SK-N-SH treated with all-trans-retinoic acid at 6 μM for 48 hours (cell line): ENCODE measurements around the gene ARHGEF4.
A peak's percentile ranks its signal among the peaks of the same experiment; 100 is the strongest.

Experiments
- ATAC-seq: fragments of 200-7000 bp; cut with Tn5 transposase; 3 replicates; pipeline ENCODE4 v1.9.1; 2020; ENCODE audit warnings: mild to moderate bottlenecking, moderate library complexity
- ARNTL ChIP-seq: fragments of 450-650 bp; formaldehyde crosslinking; IDR thresholded peaks from 2 replicates; pipeline ENCODE4 v1.5.0; 2020; ENCODE audit warnings: low read depth, mild to moderate bottlenecking, moderate library complexity, borderline replicate concordance
- BACH2 ChIP-seq: fragments of 250-450 bp; sonication (Bioruptor Pico); IDR thresholded peaks from 2 replicates; pipeline ENCODE4 v1.9.0; 2021; ENCODE audit warnings: mild to moderate bottlenecking, borderline replicate concordance
- CSDC2 ChIP-seq: fragments of 250-450 bp; sonication (Bioruptor Pico); IDR thresholded peaks from 2 replicates; pipeline ENCODE4 v1.5.0; 2020; ENCODE audit warnings: mild to moderate bottlenecking, moderate library complexity
- ESRRG ChIP-seq: fragments of 250-450 bp; sonication (Bioruptor Pico); IDR thresholded peaks from 2 replicates; pipeline ENCODE4 v1.6.1; 2021; ENCODE audit warnings: mild to moderate bottlenecking
- GLIS3 ChIP-seq: fragments of 250-450 bp; sonication (Bioruptor Pico); IDR thresholded peaks from 2 replicates; pipeline ENCODE4 v1.5.0; 2020; ENCODE audit warnings: mild to moderate bottlenecking, moderate library complexity
- ISL1 ChIP-seq: fragments of 250-450 bp; sonication (Bioruptor Pico); IDR thresholded peaks from 2 replicates; pipeline ENCODE4 v2.1.2; 2022; ENCODE audit warnings: mild to moderate bottlenecking, moderate library complexity
- OSR1 ChIP-seq: fragments of 250-450 bp; sonication (Bioruptor Pico); IDR thresholded peaks from 2 replicates; pipeline ENCODE4 v1.8.0; 2022; ENCODE audit warnings: moderate library complexity, mild to moderate bottlenecking, inconsistent platforms
- PPARA ChIP-seq: fragments of 250-450 bp; sonication (Bioruptor Pico); IDR thresholded peaks from 2 replicates; pipeline ENCODE4 v1.5.0; 2020; ENCODE audit warnings: mild to moderate bottlenecking, borderline replicate concordance
- RARB ChIP-seq: fragments of 250-450 bp; sonication (Bioruptor Pico); IDR thresholded peaks from 2 replicates; pipeline ENCODE4 v1.8.0; 2021; ENCODE audit warnings: mild to moderate bottlenecking, moderate library complexity
- SNAI2 ChIP-seq: fragments of 250-450 bp; sonication (Bioruptor Pico); IDR thresholded peaks from 2 replicates; pipeline ENCODE4 v1.5.0; 2020; ENCODE audit warnings: mild to moderate bottlenecking, moderate library complexity
- TCF4 ChIP-seq: fragments of 250-450 bp; sonication (Bioruptor Pico); IDR thresholded peaks from 2 replicates; pipeline ENCODE4 v1.8.0; 2021; ENCODE audit warnings: mild to moderate bottlenecking, moderate library complexity, borderline replicate concordance
- TOX ChIP-seq: fragments of 250-450 bp; sonication (Bioruptor Pico); IDR thresholded peaks from 2 replicates; pipeline ENCODE4 v1.8.0; 2021; ENCODE audit warnings: mild to moderate bottlenecking, moderate library complexity, borderline replicate concordance
- ZC3H10 ChIP-seq: fragments of 250-450 bp; sonication (Bioruptor Pico); IDR thresholded peaks from 2 replicates; pipeline ENCODE4 v1.5.1; 2021; ENCODE audit warnings: mild to moderate bottlenecking, moderate library complexity
- ZFP3 ChIP-seq: fragments of 250-450 bp; sonication (Bioruptor Pico); IDR thresholded peaks from 2 replicates; pipeline ENCODE4 v1.5.0; 2020; ENCODE audit warnings: mild to moderate bottlenecking, moderate library complexity
- ZFP30 ChIP-seq: fragments of 450-650 bp; formaldehyde crosslinking; IDR thresholded peaks from 2 replicates; pipeline ENCODE4 v1.5.0; 2022; ENCODE audit warnings: mild to moderate bottlenecking, moderate library complexity
- ZNF565 ChIP-seq: fragments of 450-650 bp; formaldehyde crosslinking; conservative IDR thresholded peaks from 2 replicates; pipeline ENCODE4 v1.5.0; 2020; ENCODE audit warnings: low read depth, mild to moderate bottlenecking, moderate library complexity
- ZNF70 ChIP-seq: fragments of 450-650 bp; formaldehyde crosslinking; IDR thresholded peaks from 2 replicates; pipeline ENCODE4 v1.5.0; 2020; ENCODE audit warnings: mild to moderate bottlenecking, moderate library complexity
- ZNF8 ChIP-seq: fragments of 450-650 bp; formaldehyde crosslinking; IDR thresholded peaks from 2 replicates; pipeline ENCODE4 v1.5.0; 2020; ENCODE audit warnings: mild to moderate bottlenecking, moderate library complexity
- TF ChIP-seq, protein P1 (sequence below): fragments of 250-450 bp; sonication (Bioruptor Pico); IDR thresholded peaks from 2 replicates; pipeline ENCODE4 v1.5.1; 2020; ENCODE audit warnings: low read depth, mild to moderate bottlenecking, moderate library complexity
- TF ChIP-seq, protein P2 (sequence below): fragments of 250-450 bp; sonication (Bioruptor Pico); IDR thresholded peaks from 2 replicates; pipeline ENCODE4 v1.5.0; 2020; ENCODE audit warnings: mild to moderate bottlenecking, moderate library complexity
- TF ChIP-seq, protein P3 (sequence below): fragments of 250-450 bp; sonication (Bioruptor Pico); IDR thresholded peaks from 2 replicates; pipeline ENCODE4 v1.8.0; 2020; ENCODE audit warnings: mild to moderate bottlenecking, moderate library complexity, borderline replicate concordance

ARHGEF4 gene

DNA sequence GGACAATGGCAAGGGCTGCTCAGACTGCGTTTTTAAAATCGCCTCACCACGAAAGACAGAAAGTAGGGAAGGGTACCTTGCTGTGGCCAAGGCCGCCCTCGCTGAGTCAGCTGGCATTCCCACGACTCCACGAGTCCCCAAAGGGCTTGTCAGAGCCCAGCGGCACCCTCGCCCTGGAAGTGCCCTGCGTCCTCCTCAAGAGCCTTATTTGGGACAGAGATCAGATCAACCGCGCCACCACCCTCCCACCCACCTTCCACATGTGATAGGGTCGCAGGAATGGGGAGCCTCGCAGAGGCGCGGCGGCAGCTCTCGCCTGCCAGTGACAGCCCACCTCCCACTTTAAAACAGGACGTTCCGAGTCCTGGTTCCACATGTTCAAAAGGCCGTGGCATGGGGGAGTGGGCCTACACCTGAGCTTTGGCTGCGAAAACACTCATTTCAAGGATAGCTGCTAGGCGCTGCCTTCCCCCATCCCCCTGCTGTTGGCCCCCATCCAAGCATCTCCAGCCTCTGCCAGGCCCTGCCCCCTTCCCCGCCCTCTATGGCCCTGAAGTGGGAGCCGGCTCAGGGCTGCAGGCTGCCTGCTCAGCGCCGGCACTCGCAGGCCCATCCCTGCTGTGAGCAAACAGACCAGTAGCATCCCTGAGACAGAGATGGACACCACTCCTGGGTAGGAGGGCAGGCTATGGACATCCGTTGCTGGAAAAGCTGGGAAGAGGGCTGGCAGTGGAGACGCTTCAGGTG lies 38.1 kb upstream of the ARHGEF4 start:
- peak; percentile 7; the same call in 1 of the 3 replicates for ATAC-seq
- TF ChIP-seq TCF4 (CRISPR knock-in tag) = no peak
- 0 out of 2 replicates have a peak, but pooled peaks have one; percentile 20 for TF ChIP-seq ZNF70 (CRISPR knock-in tag)

DNA sequence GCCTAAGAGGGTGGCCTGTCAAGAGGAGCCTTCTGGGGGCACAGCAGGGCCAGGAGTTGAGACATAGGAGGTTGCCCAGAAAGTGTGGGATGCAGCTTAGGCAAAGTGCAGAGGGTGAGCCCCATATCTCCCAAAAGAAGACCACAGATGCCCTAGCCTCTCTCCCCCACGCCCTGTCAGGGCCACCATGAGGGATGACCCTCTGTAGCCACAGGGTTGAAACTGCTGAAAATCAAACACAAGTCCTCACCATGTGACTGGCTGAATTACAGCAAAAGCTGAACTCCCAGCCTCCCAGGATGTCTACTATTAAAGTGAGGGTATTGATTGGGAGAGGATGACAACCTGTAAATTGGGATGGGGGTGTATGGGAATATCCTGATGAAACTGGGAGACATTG lies 37.4 kb upstream of the ARHGEF4 start:
- ATAC-seq = no peak
- TF ChIP-seq ZNF565 (CRISPR knock-in tag) (no peak), SNAI2 (CRISPR knock-in tag) (no peak), PPARA (CRISPR knock-in tag) (no peak), ESRRG (CRISPR knock-in tag) (no peak), ZFP3 (CRISPR knock-in tag) (no peak), ZC3H10 (no peak), ISL1 (CRISPR knock-in tag) (no peak), CSDC2 (no peak), OSR1 (CRISPR knock-in tag) (no peak), ARNTL (CRISPR knock-in tag) (no peak), TOX (CRISPR knock-in tag) (no peak), BACH2 (CRISPR knock-in tag) (no peak), GLIS3 (CRISPR knock-in tag) (no peak), RARB (no peak), ZNF70 (CRISPR knock-in tag) (no peak), TCF4 (CRISPR knock-in tag) (no peak), ZNF8 (CRISPR knock-in tag) (no peak)
- TF ChIP-seq, protein P1, sequence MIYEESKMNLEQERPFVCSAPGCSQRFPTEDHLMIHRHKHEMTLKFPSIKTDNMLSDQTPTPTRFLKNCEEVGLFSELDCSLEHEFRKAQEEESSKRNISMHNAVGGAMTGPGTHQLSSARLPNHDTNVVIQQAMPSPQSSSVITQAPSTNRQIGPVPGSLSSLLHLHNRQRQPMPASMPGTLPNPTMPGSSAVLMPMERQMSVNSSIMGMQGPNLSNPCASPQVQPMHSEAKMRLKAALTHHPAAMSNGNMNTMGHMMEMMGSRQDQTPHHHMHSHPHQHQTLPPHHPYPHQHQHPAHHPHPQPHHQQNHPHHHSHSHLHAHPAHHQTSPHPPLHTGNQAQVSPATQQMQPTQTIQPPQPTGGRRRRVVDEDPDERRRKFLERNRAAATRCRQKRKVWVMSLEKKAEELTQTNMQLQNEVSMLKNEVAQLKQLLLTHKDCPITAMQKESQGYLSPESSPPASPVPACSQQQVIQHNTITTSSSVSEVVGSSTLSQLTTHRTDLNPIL (CRISPR knock-in tag) = no peak
- TF ChIP-seq, protein P2, sequence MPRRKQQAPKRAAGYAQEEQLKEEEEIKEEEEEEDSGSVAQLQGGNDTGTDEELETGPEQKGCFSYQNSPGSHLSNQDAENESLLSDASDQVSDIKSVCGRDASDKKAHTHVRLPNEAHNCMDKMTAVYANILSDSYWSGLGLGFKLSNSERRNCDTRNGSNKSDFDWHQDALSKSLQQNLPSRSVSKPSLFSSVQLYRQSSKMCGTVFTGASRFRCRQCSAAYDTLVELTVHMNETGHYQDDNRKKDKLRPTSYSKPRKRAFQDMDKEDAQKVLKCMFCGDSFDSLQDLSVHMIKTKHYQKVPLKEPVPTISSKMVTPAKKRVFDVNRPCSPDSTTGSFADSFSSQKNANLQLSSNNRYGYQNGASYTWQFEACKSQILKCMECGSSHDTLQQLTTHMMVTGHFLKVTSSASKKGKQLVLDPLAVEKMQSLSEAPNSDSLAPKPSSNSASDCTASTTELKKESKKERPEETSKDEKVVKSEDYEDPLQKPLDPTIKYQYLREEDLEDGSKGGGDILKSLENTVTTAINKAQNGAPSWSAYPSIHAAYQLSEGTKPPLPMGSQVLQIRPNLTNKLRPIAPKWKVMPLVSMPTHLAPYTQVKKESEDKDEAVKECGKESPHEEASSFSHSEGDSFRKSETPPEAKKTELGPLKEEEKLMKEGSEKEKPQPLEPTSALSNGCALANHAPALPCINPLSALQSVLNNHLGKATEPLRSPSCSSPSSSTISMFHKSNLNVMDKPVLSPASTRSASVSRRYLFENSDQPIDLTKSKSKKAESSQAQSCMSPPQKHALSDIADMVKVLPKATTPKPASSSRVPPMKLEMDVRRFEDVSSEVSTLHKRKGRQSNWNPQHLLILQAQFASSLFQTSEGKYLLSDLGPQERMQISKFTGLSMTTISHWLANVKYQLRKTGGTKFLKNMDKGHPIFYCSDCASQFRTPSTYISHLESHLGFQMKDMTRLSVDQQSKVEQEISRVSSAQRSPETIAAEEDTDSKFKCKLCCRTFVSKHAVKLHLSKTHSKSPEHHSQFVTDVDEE = no peak
- TF ChIP-seq, protein P3, sequence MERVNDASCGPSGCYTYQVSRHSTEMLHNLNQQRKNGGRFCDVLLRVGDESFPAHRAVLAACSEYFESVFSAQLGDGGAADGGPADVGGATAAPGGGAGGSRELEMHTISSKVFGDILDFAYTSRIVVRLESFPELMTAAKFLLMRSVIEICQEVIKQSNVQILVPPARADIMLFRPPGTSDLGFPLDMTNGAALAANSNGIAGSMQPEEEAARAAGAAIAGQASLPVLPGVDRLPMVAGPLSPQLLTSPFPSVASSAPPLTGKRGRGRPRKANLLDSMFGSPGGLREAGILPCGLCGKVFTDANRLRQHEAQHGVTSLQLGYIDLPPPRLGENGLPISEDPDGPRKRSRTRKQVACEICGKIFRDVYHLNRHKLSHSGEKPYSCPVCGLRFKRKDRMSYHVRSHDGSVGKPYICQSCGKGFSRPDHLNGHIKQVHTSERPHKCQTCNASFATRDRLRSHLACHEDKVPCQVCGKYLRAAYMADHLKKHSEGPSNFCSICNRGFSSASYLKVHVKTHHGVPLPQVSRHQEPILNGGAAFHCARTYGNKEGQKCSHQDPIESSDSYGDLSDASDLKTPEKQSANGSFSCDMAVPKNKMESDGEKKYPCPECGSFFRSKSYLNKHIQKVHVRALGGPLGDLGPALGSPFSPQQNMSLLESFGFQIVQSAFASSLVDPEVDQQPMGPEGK (CRISPR knock-in tag) = no peak

DNA sequence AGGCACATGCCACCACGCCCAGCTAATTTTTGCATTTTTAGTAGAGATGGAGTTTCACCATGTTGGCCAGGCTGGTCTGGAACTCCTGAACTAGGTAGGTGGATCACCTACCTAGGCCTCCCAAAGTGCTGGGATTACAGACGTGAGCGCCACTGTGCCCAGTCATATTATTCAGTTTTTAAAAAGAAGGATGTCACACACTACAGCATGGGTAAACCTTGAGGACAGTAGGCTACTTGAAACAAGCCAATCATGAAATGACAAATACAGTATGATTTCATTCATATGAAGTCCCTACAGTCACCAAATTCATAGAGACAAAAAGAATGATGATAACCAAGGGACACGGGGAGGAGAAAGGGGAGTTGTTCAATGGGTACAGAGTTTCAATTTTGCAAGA lies 31.1 kb upstream of the ARHGEF4 start:
- TF ChIP-seq TCF4 (CRISPR knock-in tag) (no peak), RARB (no peak), ZNF8 (CRISPR knock-in tag) (no peak), ZFP30 (CRISPR knock-in tag) (no peak), ZNF565 (CRISPR knock-in tag) (no peak), PPARA (CRISPR knock-in tag) (no peak), SNAI2 (CRISPR knock-in tag) (no peak), TOX (CRISPR knock-in tag) (no peak), ZNF70 (CRISPR knock-in tag) (no peak), ESRRG (CRISPR knock-in tag) (no peak)
- TF ChIP-seq, protein P3 (CRISPR knock-in tag) = no peak
- no peak for ATAC-seq
